Activated CD8-positive, alpha-beta T cell treated with anti-CD3 and anti-CD28 coated beads for 36 hours (primary cell): ENCODE measurements around the gene BICDL1. TPM values are rescaled to one million over a fixed set of nuclear protein-coding genes. Genes with fewer than 3 reads are reported as not detected.

Experiments
- ATAC-seq: fragments of 200-7000 bp; cut with Tn5 transposase; one replicate; pipeline ENCODE4 v1.10.0; 2021; ENCODE audit warnings: mild to moderate bottlenecking, moderate library complexity
- CTCF ChIA-PET: fragments of 350-600 bp; sonication (Branson Sonifier 250); formaldehyde crosslinking; loops from one replicate; lab custom pipeline; 2021; ENCODE audit warnings: antibody characterized with exemption; lab: Charles Lee
- POLR2A ChIA-PET: fragments of 350-600 bp; sonication (Branson Sonifier 250); formaldehyde crosslinking; loops from one replicate; lab custom pipeline; 2021; ENCODE audit warnings: antibody characterized with exemption; lab: Charles Lee
- DNase-seq: peaks from one replicate; pipeline ENCODE4 v3.0.0-alpha.2; 2020
- H3K27ac Mint-ChIP-seq: one replicate; pipeline ENCODE4 v1.8.0; 2021; ENCODE audit warnings: mild to moderate bottlenecking, mixed read lengths
- H3K27me3 Mint-ChIP-seq: one replicate; pipeline ENCODE4 v1.8.0; 2021; ENCODE audit warnings: mixed read lengths
- H3K36me3 Mint-ChIP-seq: one replicate; pipeline ENCODE4 v1.8.0; 2021; ENCODE audit warnings: low read depth, mixed read lengths
- H3K4me1 Mint-ChIP-seq: one replicate; pipeline ENCODE4 v1.8.0; 2021; ENCODE audit warnings: low read depth, mixed read lengths
- H3K4me3 Mint-ChIP-seq: one replicate; pipeline ENCODE4 v1.8.0; 2021; ENCODE audit warnings: mild to moderate bottlenecking, moderate library complexity, mixed read lengths
- H3K9me3 Mint-ChIP-seq: one replicate; pipeline ENCODE4 v1.8.0; 2021; ENCODE audit warnings: mixed read lengths
- intact Hi-C: fragments of 100-400 bp; cut with micrococcal nuclease; formaldehyde crosslinking; loops from one replicate; pipeline ENCODE4 v1.10.0; 2022
- total RNA-seq, 2 experiments: library from RNA; stranded (reverse); gene quantifications; one replicate each; pipeline ENCODE4 v1.2.3, GENCODE V29; 2021
- TF ChIP-seq, protein P1 (sequence below): fragments of 200-600 bp; IDR thresholded peaks from one replicate; pipeline ENCODE4 v1.8.0; 2022; ENCODE audit warnings: antibody characterized with exemption, mild to moderate bottlenecking

BICDL1 gene, protein sequence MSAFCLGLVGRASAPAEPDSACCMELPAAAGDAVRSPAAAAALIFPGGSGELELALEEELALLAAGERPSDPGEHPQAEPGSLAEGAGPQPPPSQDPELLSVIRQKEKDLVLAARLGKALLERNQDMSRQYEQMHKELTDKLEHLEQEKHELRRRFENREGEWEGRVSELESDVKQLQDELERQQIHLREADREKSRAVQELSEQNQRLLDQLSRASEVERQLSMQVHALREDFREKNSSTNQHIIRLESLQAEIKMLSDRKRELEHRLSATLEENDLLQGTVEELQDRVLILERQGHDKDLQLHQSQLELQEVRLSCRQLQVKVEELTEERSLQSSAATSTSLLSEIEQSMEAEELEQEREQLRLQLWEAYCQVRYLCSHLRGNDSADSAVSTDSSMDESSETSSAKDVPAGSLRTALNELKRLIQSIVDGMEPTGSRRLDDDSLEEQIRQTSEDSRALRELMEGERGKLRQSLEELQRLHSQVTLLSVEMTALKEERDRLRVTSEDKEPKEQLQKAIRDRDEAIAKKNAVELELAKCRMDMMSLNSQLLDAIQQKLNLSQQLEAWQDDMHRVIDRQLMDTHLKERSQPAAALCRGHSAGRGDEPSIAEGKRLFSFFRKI
- total RNA-seq, result 100 to 1,000 TPM; 103 to 107 TPM

GRCh38 chr12:119988472-119989360 lies at the start of gene BICDL1:
Gene BICDL1, plus strand, starts transcription at chr12:119989236. Its CDS starts 633 bp downstream, at chr12:119989869.
- Mint-ChIP-seq H3K4me3 (peak within 1 kb of the TSS; percentile 89), H3K36me3 (peaks cover 34% of the 10 kb centered on the region), H3K4me1 (peaks cover 37% of the 10 kb centered on the region), H3K27me3 (no peaks in the 10 kb centered on the region), H3K27ac (peak within 1 kb of the TSS; percentile 90), H3K9me3 (no peaks in the 10 kb centered on the region)
- TF ChIP-seq, protein P1, sequence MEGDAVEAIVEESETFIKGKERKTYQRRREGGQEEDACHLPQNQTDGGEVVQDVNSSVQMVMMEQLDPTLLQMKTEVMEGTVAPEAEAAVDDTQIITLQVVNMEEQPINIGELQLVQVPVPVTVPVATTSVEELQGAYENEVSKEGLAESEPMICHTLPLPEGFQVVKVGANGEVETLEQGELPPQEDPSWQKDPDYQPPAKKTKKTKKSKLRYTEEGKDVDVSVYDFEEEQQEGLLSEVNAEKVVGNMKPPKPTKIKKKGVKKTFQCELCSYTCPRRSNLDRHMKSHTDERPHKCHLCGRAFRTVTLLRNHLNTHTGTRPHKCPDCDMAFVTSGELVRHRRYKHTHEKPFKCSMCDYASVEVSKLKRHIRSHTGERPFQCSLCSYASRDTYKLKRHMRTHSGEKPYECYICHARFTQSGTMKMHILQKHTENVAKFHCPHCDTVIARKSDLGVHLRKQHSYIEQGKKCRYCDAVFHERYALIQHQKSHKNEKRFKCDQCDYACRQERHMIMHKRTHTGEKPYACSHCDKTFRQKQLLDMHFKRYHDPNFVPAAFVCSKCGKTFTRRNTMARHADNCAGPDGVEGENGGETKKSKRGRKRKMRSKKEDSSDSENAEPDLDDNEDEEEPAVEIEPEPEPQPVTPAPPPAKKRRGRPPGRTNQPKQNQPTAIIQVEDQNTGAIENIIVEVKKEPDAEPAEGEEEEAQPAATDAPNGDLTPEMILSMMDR, result peak; percentile 26
- DNase-seq (peak; percentile 98), ATAC-seq (peak; percentile 89)
- CTCF ChIA-PET, result interaction anchor here (0.6 to 3.9 kb wide), 11 partner anchors 11 to 134 kb away, joined by 3 to 25 read pairs (median 6); partner anchors contain the start of genes CIT and RAB35
- intact Hi-C loops, result loop anchor here (2.0 kb wide), 1 partner anchor 24 kb away; no protein-coding TSS in a partner anchor
- POLR2A ChIA-PET, result interaction anchor here (0.6 to 7.2 kb wide), 8 partner anchors 9 to 212 kb away, joined by 3 to 131 read pairs (median 10); partner anchors contain the start of gene RPLP0

DNA sequence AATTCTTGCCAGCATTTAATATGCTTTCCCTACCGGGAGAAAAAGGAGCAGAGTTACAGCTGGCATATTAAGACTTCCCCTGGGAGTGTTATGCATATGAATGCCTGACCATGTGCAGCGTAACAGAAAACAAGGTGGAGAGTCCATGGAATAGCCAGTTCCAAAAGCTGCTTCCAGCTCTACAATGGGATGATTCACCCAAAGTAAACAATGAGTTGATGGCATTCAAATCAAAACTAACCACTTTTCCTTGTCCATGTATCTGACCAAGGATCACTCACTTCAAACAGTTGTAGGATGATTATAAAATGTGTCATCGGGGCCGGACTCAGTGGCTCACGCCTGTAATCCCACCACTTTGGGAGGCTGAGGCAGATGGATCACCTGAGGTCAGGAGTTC lies 48.1 kb upstream of the BICDL1 start:
- ChIA-PET POLR2A (no interaction called here), CTCF (no interaction called here)
- TF ChIP-seq, protein P1, result no peak
- intact Hi-C loops, result no loop called here
- no peak overlapping the region for H3K4me3 Mint-ChIP-seq
- DNase-seq (no peak), ATAC-seq (no peak)
- no peak overlapping the region for H3K27ac Mint-ChIP-seq
- H3K4me1 Mint-ChIP-seq, result no peaks in the 10 kb centered on the region
- H3K9me3 Mint-ChIP-seq, result no peaks in the 10 kb centered on the region
- H3K27me3 Mint-ChIP-seq, result peaks cover 5% of the 10 kb centered on the region
- H3K36me3 Mint-ChIP-seq, result no peaks in the 10 kb centered on the region

DNA sequence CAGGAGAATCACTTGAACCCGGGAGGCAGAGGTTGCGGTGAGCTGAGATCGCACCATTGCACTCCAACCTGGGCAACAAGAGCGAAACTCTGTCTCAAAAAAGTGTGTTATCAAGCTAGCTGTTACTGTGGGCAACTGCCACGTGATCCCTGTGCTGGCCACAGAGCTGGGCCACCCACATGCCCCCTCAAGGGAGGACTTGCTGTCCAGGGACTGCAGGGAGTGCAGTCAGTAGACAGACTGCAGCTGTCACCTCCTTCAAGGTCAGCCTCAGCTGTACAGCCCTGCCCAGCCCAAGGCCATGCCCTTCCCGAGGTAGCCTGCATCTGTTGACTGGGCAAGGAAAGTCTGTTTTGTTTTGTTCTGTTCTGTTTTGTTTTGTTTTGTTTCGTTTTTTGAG lies 46.6 kb upstream of the BICDL1 start:
- no peak overlapping the region for H3K27ac Mint-ChIP-seq
- no peaks in the 10 kb centered on the region for H3K36me3 Mint-ChIP-seq
- H3K27me3 Mint-ChIP-seq, result peaks cover 5% of the 10 kb centered on the region
- no peak for ATAC-seq
- POLR2A ChIA-PET, result interaction anchor here (0.6 to 0.7 kb wide), 2 partner anchors 32 to 84 kb away, joined by 3 to 5 read pairs; no protein-coding TSS in a partner anchor
- no peak for DNase-seq
- H3K4me3 Mint-ChIP-seq, result no peak overlapping the region
- no peaks in the 10 kb centered on the region for H3K4me1 Mint-ChIP-seq
- intact Hi-C loops, result no loop called here
- CTCF ChIA-PET, result no interaction called here
- TF ChIP-seq, protein P1, result no peak
- no peaks in the 10 kb centered on the region for H3K9me3 Mint-ChIP-seq

- Mint-ChIP-seq H3K27ac (no peak overlapping the region), H3K4me3 (no peak overlapping the region), H3K36me3 (no peaks in the 10 kb centered on the region), H3K9me3 (no peaks in the 10 kb centered on the region), H3K27me3 (peaks cover 6% of the 10 kb centered on the region), H3K4me1 (no peaks in the 10 kb centered on the region)
- ChIA-PET CTCF (no interaction called here), POLR2A (no interaction called here)
- TF ChIP-seq, protein P1, result no peak
- ATAC-seq, result no peak
- intact Hi-C loops, result no loop called here
- DNase-seq, result no peak
Measured at GRCh38 chr12:119946213-119946612, 42.8 kb upstream of the BICDL1 start.
